ENCODE measurements around the gene INPP5A. TPM values are rescaled to one million over a fixed set of nuclear protein-coding genes. Genes with fewer than 3 reads are reported as not detected.

INPP5A gene
- total and polyA plus RNA-seq, 9 of the 15 experiments (the other 6 are each of a cell fraction or from before 2014, with no cell fraction given), result 0.66 to 11.6 (median 7.7) TPM

DNA sequence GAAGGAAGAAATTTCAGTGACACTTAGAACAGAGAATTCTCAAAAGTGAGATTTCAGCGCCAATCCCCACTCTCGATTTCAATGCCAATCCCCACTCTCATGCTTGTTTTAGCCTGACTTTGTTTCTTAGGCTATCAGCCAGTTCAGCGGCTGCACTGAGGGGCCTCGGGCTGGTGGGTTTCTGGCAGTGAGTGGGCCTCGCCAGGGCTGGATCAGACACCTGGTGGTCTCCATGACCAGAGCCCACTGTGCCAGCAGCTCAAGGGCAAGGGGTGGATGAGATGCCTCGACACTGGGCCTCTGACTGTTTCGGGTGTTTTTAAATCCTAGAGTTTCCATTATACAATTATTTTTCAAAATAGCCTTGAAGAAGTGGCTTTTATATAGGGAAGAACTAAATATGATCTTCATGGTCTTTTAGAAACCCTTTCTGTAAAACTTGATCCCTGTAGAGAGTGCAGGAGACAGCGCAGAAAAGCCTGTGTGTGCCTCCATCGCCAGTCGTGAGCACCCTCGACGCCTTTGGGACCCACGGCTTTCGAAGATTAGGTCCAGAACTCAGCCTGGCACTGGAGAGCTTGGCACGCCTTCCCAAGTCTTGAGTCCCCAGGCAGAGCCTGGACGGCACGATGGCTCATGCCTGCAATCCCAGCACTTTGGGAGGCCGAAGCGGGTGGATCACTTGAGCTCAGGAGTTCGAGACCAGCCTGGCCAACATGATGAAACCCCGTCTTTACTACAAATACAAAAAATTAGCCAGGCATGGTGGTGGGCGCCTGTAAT lies 76.2 kb downstream of the INPP5A start:
- BruUV-seq (replicated peaks), result no TSS peak
- H3K27ac ChIP-seq (ENCODE audit: extremely low read depth, low read depth, low read length), result no peak overlapping the region
- POLR2A ChIA-PET, result no interaction called here
- no peak overlapping the region for H3K9ac ChIP-seq (ENCODE audit: insufficient read depth in 1 of 2, low read depth in 2 of 2, low read length in 2 of 2)
- peaks cover 2% of the 10 kb centered on the region for H3K9me1 ChIP-seq (ENCODE audit: control insufficient read depth, insufficient read depth, low read length)
- no peaks in the 10 kb centered on the region for H3K9me3 ChIP-seq (replicated peaks; ENCODE audit: control insufficient read depth, insufficient read depth, low read depth, low read length)
- no peak overlapping the region for H3K4me2 ChIP-seq (ENCODE audit: insufficient read depth, low read length)
- no peak for FAIRE-seq
- ATAC-seq, result no peak
- peaks cover 0 to 26% of the 10 kb centered on the region in 2 experiments; a peak in 2 of 5 replicates for H3K4me1 ChIP-seq (replicated peaks in 1 of 2; ENCODE audit: control insufficient read depth in 2 of 2, insufficient read depth in 2 of 2, low read length in 2 of 2)
- intact Hi-C loops (cut with micrococcal nuclease), result no loop called here
- no peaks in the 10 kb centered on the region for H3K79me2 ChIP-seq (ENCODE audit: control insufficient read depth, insufficient read depth, low read length)
- no peak overlapping the region for H2AFZ ChIP-seq (ENCODE audit: low read depth, low read length)
- WGBS (ENCODE audit: insufficient coverage, low coverage, missing lambda C conversion rate), result 75% methylated on average over 14 of the region's 22 CpGs
- H4K20me1 ChIP-seq (replicated peaks; ENCODE audit: control insufficient read depth, insufficient read depth, low read length), result no peaks in the 10 kb centered on the region
- no peaks in the 10 kb centered on the region for H3K36me3 ChIP-seq (ENCODE audit: control insufficient read depth, insufficient read depth, low read length)
- CTCF ChIA-PET (ENCODE audit: low intra/inter-chr PET ratio), result no interaction called here
- H3K27me3 ChIP-seq (ENCODE audit: control insufficient read depth in 2 of 2, insufficient read depth in 2 of 2, low read length in 2 of 2), result no peaks in the 10 kb centered on the region
- no peak overlapping the region for H3K4me3 ChIP-seq
- DNase-seq (ENCODE audit: extremely low read depth in 1 of 4, low spot score in 3 of 4), result no peak
- in situ Hi-C loops (cut with MboI), result no loop called here
- TF ChIP-seq PPARD (CRISPR knock-in tag; IDR thresholded peaks at IDR 0.05), result no peak
- TF ChIP-seq RBM34 (IDR thresholded peaks at IDR 0.05; ENCODE audit: borderline replicate concordance, insufficient read depth, low read length), result no peak
- no peak for TF ChIP-seq STAT5B (CRISPR knock-in tag; IDR thresholded peaks at IDR 0.05)
- TF ChIP-seq ZNF778 (CRISPR knock-in tag; IDR thresholded peaks at IDR 0.05), result no peak
- no peak for TF ChIP-seq MCM3 (IDR thresholded peaks at IDR 0.05)
- TF ChIP-seq, protein P1, sequence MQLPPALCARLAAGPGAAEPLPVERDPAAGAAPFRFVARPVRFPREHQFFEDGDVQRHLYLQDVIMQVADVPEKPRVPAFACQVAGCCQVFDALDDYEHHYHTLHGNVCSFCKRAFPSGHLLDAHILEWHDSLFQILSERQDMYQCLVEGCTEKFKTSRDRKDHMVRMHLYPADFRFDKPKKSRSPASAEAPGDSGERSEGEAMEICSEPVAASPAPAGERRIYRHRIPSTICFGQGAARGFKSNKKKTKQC (CRISPR knock-in tag; IDR thresholded peaks at IDR 0.05), result no peak
- TF ChIP-seq MYC (IDR thresholded peaks at IDR 0.05; ENCODE audit: low read depth, low read length), result no peak
- TF ChIP-seq MYC (CRISPR knock-in tag; IDR thresholded peaks at IDR 0.05; ENCODE audit: borderline replicate concordance, low read depth), result no peak
- no peak for TF ChIP-seq SNRNP70 (optimal IDR thresholded peaks at IDR 0.05; ENCODE audit: low read depth, low read length)
- no peak for TF ChIP-seq ZNF175 (CRISPR knock-in tag; IDR thresholded peaks at IDR 0.05; ENCODE audit: low read depth)
- no peak for TF ChIP-seq FOSL1 (tag; conservative IDR thresholded peaks at IDR 0.05)
- TF ChIP-seq, protein P2, sequence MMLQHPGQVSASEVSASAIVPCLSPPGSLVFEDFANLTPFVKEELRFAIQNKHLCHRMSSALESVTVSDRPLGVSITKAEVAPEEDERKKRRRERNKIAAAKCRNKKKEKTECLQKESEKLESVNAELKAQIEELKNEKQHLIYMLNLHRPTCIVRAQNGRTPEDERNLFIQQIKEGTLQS (IDR thresholded peaks at IDR 0.05), result no peak
- TF ChIP-seq, protein P2 (CRISPR knock-in tag; conservative IDR thresholded peaks at IDR 0.05), result no peak
- TF ChIP-seq GABPB1 (CRISPR knock-in tag; IDR thresholded peaks at IDR 0.05), result no peak
- no peak for TF ChIP-seq PRPF4 (IDR thresholded peaks at IDR 0.05; ENCODE audit: insufficient read depth, low read depth, low read length, poor library complexity, severe bottlenecking)

Data from K562 (cell line).